ENCODE results near the gene NXPE3. TPM values are rescaled to one million over a fixed set of nuclear protein-coding genes. Genes with fewer than 3 reads are reported as not detected.

NXPE3 gene
- total RNA-seq, 1 donor from 2014 or later, result 9.4 TPM

DNA sequence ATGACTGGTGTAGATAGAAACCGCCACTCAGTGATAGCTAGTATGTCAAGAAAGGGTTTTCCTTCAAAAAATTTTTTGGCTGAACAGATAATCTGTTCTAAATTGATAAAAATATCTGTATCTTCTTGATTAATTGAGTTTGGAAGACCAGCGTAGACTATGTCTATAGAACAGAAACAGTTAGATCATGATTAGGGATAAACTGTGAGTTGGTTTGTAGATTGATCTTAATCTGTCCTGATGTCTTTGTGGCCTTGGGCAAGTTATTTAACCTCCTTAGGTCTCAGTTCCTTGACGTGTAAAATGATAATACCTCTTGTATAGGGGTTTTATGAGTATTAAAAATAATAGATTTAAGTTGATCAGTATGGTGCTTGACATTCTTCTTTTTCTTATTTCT lies 75.0 kb downstream of the NXPE3 start:
- H3K4me2 ChIP-seq, result no peak overlapping the region
- Mint-ChIP-seq H3K36me3 (peaks cover 32% of the 10 kb centered on the region), H3K4me3 (no peak overlapping the region), H3K9me3 (no peaks in the 10 kb centered on the region), H3K4me1 (peaks cover 7% of the 10 kb centered on the region), H3K27me3 (ENCODE audit: insufficient read depth, low read depth) (peaks cover 2% of the 10 kb centered on the region), H3K27ac (no peak overlapping the region)
- TF ChIP-seq, protein P1, sequence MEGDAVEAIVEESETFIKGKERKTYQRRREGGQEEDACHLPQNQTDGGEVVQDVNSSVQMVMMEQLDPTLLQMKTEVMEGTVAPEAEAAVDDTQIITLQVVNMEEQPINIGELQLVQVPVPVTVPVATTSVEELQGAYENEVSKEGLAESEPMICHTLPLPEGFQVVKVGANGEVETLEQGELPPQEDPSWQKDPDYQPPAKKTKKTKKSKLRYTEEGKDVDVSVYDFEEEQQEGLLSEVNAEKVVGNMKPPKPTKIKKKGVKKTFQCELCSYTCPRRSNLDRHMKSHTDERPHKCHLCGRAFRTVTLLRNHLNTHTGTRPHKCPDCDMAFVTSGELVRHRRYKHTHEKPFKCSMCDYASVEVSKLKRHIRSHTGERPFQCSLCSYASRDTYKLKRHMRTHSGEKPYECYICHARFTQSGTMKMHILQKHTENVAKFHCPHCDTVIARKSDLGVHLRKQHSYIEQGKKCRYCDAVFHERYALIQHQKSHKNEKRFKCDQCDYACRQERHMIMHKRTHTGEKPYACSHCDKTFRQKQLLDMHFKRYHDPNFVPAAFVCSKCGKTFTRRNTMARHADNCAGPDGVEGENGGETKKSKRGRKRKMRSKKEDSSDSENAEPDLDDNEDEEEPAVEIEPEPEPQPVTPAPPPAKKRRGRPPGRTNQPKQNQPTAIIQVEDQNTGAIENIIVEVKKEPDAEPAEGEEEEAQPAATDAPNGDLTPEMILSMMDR (IDR thresholded peaks at IDR 0.05), result no peak
- no peak for TF ChIP-seq EZH2phosphoT487 (IDR thresholded peaks at IDR 0.05)
- no peak for TF ChIP-seq EZH2 (IDR thresholded peaks at IDR 0.05)
- no peak overlapping the region for H2AFZ ChIP-seq (replicated peaks)
- peaks cover 30% of the 10 kb centered on the region for H3K36me3 ChIP-seq
- no peaks in the 10 kb centered on the region for H3K27me3 ChIP-seq
- peaks cover 34% of the 10 kb centered on the region for H3K79me2 ChIP-seq (ENCODE audit: low read depth)
- H3K9me3 ChIP-seq (ENCODE audit: low read depth), result no peaks in the 10 kb centered on the region
- no peak overlapping the region for H3K4me3 ChIP-seq
- H3F3A ChIP-seq (ENCODE audit: low read depth), result peaks cover under 1% of the 10 kb centered on the region
- no peak for DNase-seq (ENCODE audit: low spot score)
- H3K4me1 ChIP-seq, result peaks cover 10% of the 10 kb centered on the region
- H3K27ac ChIP-seq, result no peak overlapping the region
- H4K20me1 ChIP-seq (ENCODE audit: low read depth), result peaks cover 24% of the 10 kb centered on the region
- no peak overlapping the region for H3K9ac ChIP-seq

DNA sequence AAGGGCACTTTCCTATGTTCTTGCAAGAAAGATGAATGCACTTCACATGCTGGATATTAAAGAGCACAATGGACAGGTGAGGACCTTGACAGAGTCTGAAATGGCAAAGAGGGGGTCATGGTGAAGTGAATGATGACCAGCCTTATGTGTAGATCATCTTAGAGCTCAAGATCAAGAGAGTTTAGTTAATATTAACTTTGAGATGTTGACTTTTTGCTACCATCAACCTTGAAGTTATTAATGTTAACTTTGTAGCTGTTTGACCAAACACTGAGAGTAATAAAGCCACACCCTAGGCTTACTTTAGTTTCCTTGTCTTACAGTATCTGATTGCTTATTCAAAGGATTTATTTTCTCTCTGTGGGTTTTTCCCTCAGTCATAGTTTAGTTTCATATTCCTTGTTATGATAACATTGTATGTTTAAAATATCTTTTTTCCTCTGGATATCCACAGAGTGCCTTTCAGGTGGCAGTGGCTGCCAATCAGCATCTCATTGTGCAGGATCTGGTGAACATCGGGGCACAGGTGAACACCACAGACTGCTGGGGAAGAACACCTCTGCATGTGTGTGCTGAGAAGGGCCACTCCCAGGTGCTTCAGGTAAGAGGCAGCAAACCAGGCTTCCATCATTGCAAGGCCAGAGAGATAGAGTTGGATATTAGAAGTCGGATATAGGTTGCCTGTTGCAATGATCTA lies 75.7 kb downstream of the NXPE3 start:
- no peaks in the 10 kb centered on the region for H3F3A ChIP-seq (ENCODE audit: low read depth)
- peaks cover 31% of the 10 kb centered on the region for H3K79me2 ChIP-seq (ENCODE audit: low read depth)
- H3K27ac ChIP-seq, result no peak overlapping the region
- peaks cover 34% of the 10 kb centered on the region for H3K36me3 ChIP-seq
- H4K20me1 ChIP-seq (ENCODE audit: low read depth), result peaks cover 24% of the 10 kb centered on the region
- Mint-ChIP-seq H3K27ac (no peak overlapping the region), H3K27me3 (ENCODE audit: insufficient read depth, low read depth) (peaks cover 2% of the 10 kb centered on the region), H3K4me3 (no peak overlapping the region), H3K4me1 (peaks cover 7% of the 10 kb centered on the region), H3K9me3 (no peaks in the 10 kb centered on the region), H3K36me3 (peaks cover 33% of the 10 kb centered on the region)
- no peaks in the 10 kb centered on the region for H3K27me3 ChIP-seq
- peaks cover 10% of the 10 kb centered on the region for H3K4me1 ChIP-seq
- H3K4me2 ChIP-seq, result no peak overlapping the region
- H3K4me3 ChIP-seq, result no peak overlapping the region
- DNase-seq (ENCODE audit: low spot score), result no peak
- no peak overlapping the region for H3K9ac ChIP-seq
- no peak overlapping the region for H2AFZ ChIP-seq (replicated peaks)
- TF ChIP-seq, protein P1 (IDR thresholded peaks at IDR 0.05), result no peak
- no peak for TF ChIP-seq EZH2 (IDR thresholded peaks at IDR 0.05)
- TF ChIP-seq EZH2phosphoT487 (IDR thresholded peaks at IDR 0.05), result no peak
- no peaks in the 10 kb centered on the region for H3K9me3 ChIP-seq (ENCODE audit: low read depth)

DNA sequence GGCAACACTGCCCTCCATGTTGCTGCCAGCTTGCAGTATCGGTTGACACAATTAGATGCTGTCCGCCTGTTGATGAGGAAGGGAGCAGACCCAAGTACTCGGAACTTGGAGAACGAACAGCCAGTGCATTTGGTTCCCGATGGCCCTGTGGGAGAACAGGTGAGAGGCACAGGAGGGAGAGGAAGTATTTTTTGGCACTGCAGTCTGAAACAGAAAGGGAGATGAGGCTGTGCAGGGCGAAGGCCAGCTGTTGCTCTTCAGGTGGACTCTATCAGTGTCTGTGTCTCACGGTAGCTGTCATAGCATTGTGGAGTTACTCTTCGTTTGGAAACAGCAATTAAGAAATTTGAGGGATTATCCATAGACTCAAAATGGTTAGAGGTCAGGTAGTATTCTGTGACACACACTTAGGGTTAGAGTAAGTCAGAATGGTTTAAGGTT lies 78.3 kb downstream of the NXPE3 start:
- Histone ChIP-seq H3K27ac (no peak overlapping the region), H3K9me3 (ENCODE audit: low read depth) (no peaks in the 10 kb centered on the region), H3K4me2 (no peak overlapping the region), H3K9ac (no peak overlapping the region), H2AFZ (replicated peaks) (no peak overlapping the region), H3K79me2 (ENCODE audit: low read depth) (peaks cover 6% of the 10 kb centered on the region), H3F3A (ENCODE audit: low read depth) (no peaks in the 10 kb centered on the region), H3K27me3 (no peaks in the 10 kb centered on the region), H3K4me3 (no peak overlapping the region), H4K20me1 (ENCODE audit: low read depth) (no peaks in the 10 kb centered on the region), H3K4me1 (no peaks in the 10 kb centered on the region), H3K36me3 (peaks cover 34% of the 10 kb centered on the region)
- peaks cover 29% of the 10 kb centered on the region for H3K36me3 Mint-ChIP-seq
- no peak overlapping the region for H3K27ac Mint-ChIP-seq
- no peaks in the 10 kb centered on the region for H3K4me1 Mint-ChIP-seq
- no peaks in the 10 kb centered on the region for H3K9me3 Mint-ChIP-seq
- H3K27me3 Mint-ChIP-seq (ENCODE audit: insufficient read depth, low read depth), result peaks cover 2% of the 10 kb centered on the region
- no peak overlapping the region for H3K4me3 Mint-ChIP-seq
- TF ChIP-seq EZH2 (IDR thresholded peaks at IDR 0.05) (no peak), EZH2phosphoT487 (IDR thresholded peaks at IDR 0.05) (no peak)
- TF ChIP-seq, protein P1 (IDR thresholded peaks at IDR 0.05), result no peak
- DNase-seq (ENCODE audit: low spot score), result no peak

All from neural progenitor cell (in vitro differentiated cells).